HepG2 (cell line): ENCODE data around the gene DMXL1. TPM values are rescaled to one million over a fixed set of nuclear protein-coding genes. Genes with fewer than 3 reads are reported as not detected.
A peak's percentile ranks its signal among the peaks of the same experiment; 100 is the strongest.

ENCODE experiments used
- CBX1 ChIP-seq: IDR thresholded peaks from one replicate; pipeline ENCODE4 v1.6.1; 2016; ENCODE audit warnings: antibody characterized with exemption, low read depth
- ERF ChIP-seq: IDR thresholded peaks from 2 replicates; pipeline ENCODE4 v1.6.1; 2018; ENCODE audit warnings: missing biosample characterization, missing genetic modification reagents
- HNF4G ChIP-seq, 2 experiments: sonication (generic) in 1 of 2; formaldehyde crosslinking in 1 of 2; IDR thresholded peaks; 2 replicates each; pipeline versions ENCODE4 v1.4.0 to v1.6.1; 2011 to 2020; ENCODE audit warnings: borderline replicate concordance in 2 of 2, low read depth in 2 of 2, mild to moderate bottlenecking in 2 of 2, low read length in 1 of 2, missing genetic modification reagents in 1 of 2, moderate library complexity in 1 of 2
- MZF1 ChIP-seq: sonication (generic); formaldehyde crosslinking; IDR thresholded peaks from 2 replicates; pipeline ENCODE4 v1.8.1; 2023; ENCODE audit warnings: mild to moderate bottlenecking, missing genetic modification reagents, borderline replicate concordance
- PHF8 ChIP-seq: sonication (generic); formaldehyde crosslinking; IDR thresholded peaks from 2 replicates; pipeline ENCODE4 v1.5.0; 2020; ENCODE audit warnings: missing genetic modification reagents
- RAD51 ChIP-seq: fragments of 450-650 bp; IDR thresholded peaks from 2 replicates; pipeline ENCODE4 v1.6.1; 2016; ENCODE audit warnings: borderline replicate concordance
- RFXANK ChIP-seq: IDR thresholded peaks from 2 replicates; pipeline ENCODE4 v1.6.1; 2016
- SALL2 ChIP-seq: sonication (generic); formaldehyde crosslinking; IDR thresholded peaks from 2 replicates; pipeline ENCODE4 v1.8.1; 2023; ENCODE audit warnings: mild to moderate bottlenecking, missing genetic modification reagents, inconsistent platforms
- TRIM24 ChIP-seq: sonication (generic); formaldehyde crosslinking; IDR thresholded peaks from 2 replicates; pipeline ENCODE4 v1.8.0; 2022; ENCODE audit warnings: mild to moderate bottlenecking, missing genetic modification reagents
- YEATS4 ChIP-seq: sonication (generic); formaldehyde crosslinking; IDR thresholded peaks from 2 replicates; pipeline ENCODE4 v1.4.0; 2020; ENCODE audit warnings: missing genetic modification reagents, borderline replicate concordance
- ZNF251 ChIP-seq: sonication (generic); formaldehyde crosslinking; IDR thresholded peaks from 2 replicates; pipeline ENCODE4 v1.9.0; 2021; ENCODE audit warnings: mild to moderate bottlenecking, missing genetic modification reagents
- ZNF652 ChIP-seq: IDR thresholded peaks from 2 replicates; pipeline ENCODE4 v1.6.1; 2016; ENCODE audit warnings: low read depth, borderline replicate concordance
- ZNF766 ChIP-seq: sonication (generic); formaldehyde crosslinking; IDR thresholded peaks from 2 replicates; pipeline ENCODE4 v1.5.0; 2020; ENCODE audit warnings: missing genetic modification reagents, borderline replicate concordance
- ZSCAN12 ChIP-seq: sonication (generic); formaldehyde crosslinking; IDR thresholded peaks from 2 replicates; pipeline ENCODE4 v1.9.0; 2021; ENCODE audit warnings: mild to moderate bottlenecking, missing genetic modification reagents
- ZSCAN29 ChIP-seq: sonication (generic); formaldehyde crosslinking; conservative IDR thresholded peaks from 2 replicates; pipeline ENCODE4 v1.4.0; 2020; ENCODE audit warnings: mild to moderate bottlenecking, missing genetic modification reagents
- polyA plus RNA-seq, 8 experiments: library from polyadenylated mRNA; depleted of rRNA in 3 of 8; stranded (reverse) in 7 of 8; unstranded in 1 of 8; fragments of >200 nt; fragmentation: Illumina TruSeq in 4 of 8; extraction: Trizol in 4 of 8; gene quantifications; 2 replicates each; pipeline versions ENCODE4 v1.2.1 to v1.2.3, GENCODE V29; 2011 to 2016; ENCODE audit warnings: low read depth in 4 of 8, missing spikeins in 1 of 8, mixed read lengths in 1 of 8; ENCODE audit not compliant: insufficient read depth in 1 of 8
- total RNA-seq, 5 experiments: library from RNA; depleted of rRNA; stranded (reverse); fragments of >200 nt; fragmentation: Illumina TruSeq; extraction: Trizol; gene quantifications; 2 replicates each; pipeline ENCODE4 v1.2.3, GENCODE V29; 2016; ENCODE audit warnings: low read depth in 1 of 5
- TF ChIP-seq, protein P1 (sequence below): sonication (generic); formaldehyde crosslinking; IDR thresholded peaks from 2 replicates; pipeline ENCODE4 v1.8.1; 2023; ENCODE audit warnings: mild to moderate bottlenecking, missing genetic modification reagents
- TF ChIP-seq, protein P2 (sequence below): sonication (generic); formaldehyde crosslinking; IDR thresholded peaks from 2 replicates; pipeline ENCODE4 v1.5.0; 2020; ENCODE audit warnings: mild to moderate bottlenecking, missing genetic modification reagents
- TF ChIP-seq, protein P3 (sequence below): sonication (generic); formaldehyde crosslinking; IDR thresholded peaks from 2 replicates; pipeline ENCODE4 v1.5.0; 2020; ENCODE audit warnings: missing genetic modification reagents
- TF ChIP-seq, protein P4 (sequence below): IDR thresholded peaks from 2 replicates; pipeline ENCODE4 v1.6.1; 2012; ENCODE audit warnings: low read length, improper control_type of control experiment

Gene DMXL1
- total and polyA plus RNA-seq, 2 of the 13 experiments (the other 11 are each of a cell fraction or from before 2014, with no cell fraction given), result 6.9 to 18.6 TPM

DNA sequence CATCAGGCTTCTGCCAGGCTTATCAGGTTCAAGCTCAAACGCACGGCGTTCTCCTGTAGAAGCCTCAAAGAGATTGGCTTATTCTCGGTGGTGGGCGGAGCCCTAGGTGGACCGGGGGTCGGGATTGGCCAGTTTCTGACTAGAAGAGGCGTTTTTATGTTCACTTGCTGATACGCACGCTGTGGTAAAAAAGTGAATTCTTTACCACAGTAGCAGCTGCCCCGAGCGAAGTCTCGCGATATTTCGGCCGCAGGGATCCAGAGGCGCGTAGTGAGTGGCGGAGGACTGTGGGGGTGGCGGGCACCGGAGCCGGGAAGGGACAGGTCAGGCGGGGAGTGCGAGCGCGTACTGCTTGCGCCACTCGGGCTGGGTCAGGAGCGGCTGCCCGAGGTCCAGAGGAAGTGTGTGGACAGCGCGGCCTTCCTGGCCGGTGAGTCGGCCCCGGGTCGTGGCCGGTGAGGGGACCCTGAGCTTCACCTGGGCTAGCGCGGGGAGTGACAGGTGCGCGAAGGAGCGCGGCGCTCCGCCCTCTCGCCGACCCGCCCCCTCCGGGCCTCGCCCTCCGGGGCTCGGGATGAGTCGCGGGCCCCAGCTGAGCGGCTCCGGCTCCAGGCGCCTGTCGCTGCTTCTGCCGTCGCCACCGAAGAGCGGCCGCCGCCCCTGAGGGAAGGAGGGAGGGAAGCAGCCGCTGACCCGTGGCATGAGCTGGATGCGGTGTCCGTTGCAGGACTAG, at the start of gene DMXL1 (continued):
- TF ChIP-seq, protein P1, sequence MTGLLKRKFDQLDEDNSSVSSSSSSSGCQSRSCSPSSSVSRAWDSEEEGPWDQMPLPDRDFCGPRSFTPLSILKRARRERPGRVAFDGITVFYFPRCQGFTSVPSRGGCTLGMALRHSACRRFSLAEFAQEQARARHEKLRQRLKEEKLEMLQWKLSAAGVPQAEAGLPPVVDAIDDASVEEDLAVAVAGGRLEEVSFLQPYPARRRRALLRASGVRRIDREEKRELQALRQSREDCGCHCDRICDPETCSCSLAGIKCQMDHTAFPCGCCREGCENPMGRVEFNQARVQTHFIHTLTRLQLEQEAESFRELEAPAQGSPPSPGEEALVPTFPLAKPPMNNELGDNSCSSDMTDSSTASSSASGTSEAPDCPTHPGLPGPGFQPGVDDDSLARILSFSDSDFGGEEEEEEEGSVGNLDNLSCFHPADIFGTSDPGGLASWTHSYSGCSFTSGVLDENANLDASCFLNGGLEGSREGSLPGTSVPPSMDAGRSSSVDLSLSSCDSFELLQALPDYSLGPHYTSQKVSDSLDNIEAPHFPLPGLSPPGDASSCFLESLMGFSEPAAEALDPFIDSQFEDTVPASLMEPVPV (CRISPR knock-in tag), result 0 out of 2 replicates have a peak, but pooled peaks have one; percentile 75
- 0 out of 2 replicates have a peak, but pooled peaks have one; percentile 13 for TF ChIP-seq HNF4G (IDR thresholded peaks at IDR 0.05; ENCODE audit: borderline replicate concordance, low read depth, low read length)
- no peak; the same call in 1 of the 2 replicates for TF ChIP-seq HNF4G (CRISPR knock-in tag; IDR thresholded peaks at IDR 0.05; ENCODE audit: borderline replicate concordance, low read depth)
- TF ChIP-seq CBX1, result no peak
- TF ChIP-seq MZF1 (CRISPR knock-in tag), result no peak
- TF ChIP-seq ERF (CRISPR knock-in tag), result peak; percentile 56; the same call in 1 of the 2 replicates
- no peak for TF ChIP-seq RFXANK
- TF ChIP-seq ZNF251 (CRISPR knock-in tag), result no peak
- peak; percentile 73 for TF ChIP-seq PHF8 (CRISPR knock-in tag)
- TF ChIP-seq SALL2 (CRISPR knock-in tag), result peak; percentile 48; the same call in 1 of the 2 replicates
- TF ChIP-seq, protein P2, sequence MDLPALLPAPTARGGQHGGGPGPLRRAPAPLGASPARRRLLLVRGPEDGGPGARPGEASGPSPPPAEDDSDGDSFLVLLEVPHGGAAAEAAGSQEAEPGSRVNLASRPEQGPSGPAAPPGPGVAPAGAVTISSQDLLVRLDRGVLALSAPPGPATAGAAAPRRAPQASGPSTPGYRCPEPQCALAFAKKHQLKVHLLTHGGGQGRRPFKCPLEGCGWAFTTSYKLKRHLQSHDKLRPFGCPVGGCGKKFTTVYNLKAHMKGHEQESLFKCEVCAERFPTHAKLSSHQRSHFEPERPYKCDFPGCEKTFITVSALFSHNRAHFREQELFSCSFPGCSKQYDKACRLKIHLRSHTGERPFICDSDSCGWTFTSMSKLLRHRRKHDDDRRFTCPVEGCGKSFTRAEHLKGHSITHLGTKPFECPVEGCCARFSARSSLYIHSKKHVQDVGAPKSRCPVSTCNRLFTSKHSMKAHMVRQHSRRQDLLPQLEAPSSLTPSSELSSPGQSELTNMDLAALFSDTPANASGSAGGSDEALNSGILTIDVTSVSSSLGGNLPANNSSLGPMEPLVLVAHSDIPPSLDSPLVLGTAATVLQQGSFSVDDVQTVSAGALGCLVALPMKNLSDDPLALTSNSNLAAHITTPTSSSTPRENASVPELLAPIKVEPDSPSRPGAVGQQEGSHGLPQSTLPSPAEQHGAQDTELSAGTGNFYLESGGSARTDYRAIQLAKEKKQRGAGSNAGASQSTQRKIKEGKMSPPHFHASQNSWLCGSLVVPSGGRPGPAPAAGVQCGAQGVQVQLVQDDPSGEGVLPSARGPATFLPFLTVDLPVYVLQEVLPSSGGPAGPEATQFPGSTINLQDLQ (CRISPR knock-in tag), result no peak; the same call in 1 of the 2 replicates
- TF ChIP-seq ZSCAN29 (CRISPR knock-in tag), result peak; percentile 53
- TF ChIP-seq ZNF766 (CRISPR knock-in tag), result no peak
- TF ChIP-seq YEATS4, result peak; percentile 57; the same call in 1 of the 2 replicates
- peak; percentile 31; the same call in 1 of the 2 replicates for TF ChIP-seq ZSCAN12 (CRISPR knock-in tag)
- no peak for TF ChIP-seq ZNF652 (CRISPR knock-in tag)
- TF ChIP-seq TRIM24 (CRISPR knock-in tag), result no peak
- TF ChIP-seq, protein P3, sequence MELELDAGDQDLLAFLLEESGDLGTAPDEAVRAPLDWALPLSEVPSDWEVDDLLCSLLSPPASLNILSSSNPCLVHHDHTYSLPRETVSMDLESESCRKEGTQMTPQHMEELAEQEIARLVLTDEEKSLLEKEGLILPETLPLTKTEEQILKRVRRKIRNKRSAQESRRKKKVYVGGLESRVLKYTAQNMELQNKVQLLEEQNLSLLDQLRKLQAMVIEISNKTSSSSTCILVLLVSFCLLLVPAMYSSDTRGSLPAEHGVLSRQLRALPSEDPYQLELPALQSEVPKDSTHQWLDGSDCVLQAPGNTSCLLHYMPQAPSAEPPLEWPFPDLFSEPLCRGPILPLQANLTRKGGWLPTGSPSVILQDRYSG, result no peak; the same call in 1 of the 2 replicates
- TF ChIP-seq RAD51, result no peak
- TF ChIP-seq, protein P4, sequence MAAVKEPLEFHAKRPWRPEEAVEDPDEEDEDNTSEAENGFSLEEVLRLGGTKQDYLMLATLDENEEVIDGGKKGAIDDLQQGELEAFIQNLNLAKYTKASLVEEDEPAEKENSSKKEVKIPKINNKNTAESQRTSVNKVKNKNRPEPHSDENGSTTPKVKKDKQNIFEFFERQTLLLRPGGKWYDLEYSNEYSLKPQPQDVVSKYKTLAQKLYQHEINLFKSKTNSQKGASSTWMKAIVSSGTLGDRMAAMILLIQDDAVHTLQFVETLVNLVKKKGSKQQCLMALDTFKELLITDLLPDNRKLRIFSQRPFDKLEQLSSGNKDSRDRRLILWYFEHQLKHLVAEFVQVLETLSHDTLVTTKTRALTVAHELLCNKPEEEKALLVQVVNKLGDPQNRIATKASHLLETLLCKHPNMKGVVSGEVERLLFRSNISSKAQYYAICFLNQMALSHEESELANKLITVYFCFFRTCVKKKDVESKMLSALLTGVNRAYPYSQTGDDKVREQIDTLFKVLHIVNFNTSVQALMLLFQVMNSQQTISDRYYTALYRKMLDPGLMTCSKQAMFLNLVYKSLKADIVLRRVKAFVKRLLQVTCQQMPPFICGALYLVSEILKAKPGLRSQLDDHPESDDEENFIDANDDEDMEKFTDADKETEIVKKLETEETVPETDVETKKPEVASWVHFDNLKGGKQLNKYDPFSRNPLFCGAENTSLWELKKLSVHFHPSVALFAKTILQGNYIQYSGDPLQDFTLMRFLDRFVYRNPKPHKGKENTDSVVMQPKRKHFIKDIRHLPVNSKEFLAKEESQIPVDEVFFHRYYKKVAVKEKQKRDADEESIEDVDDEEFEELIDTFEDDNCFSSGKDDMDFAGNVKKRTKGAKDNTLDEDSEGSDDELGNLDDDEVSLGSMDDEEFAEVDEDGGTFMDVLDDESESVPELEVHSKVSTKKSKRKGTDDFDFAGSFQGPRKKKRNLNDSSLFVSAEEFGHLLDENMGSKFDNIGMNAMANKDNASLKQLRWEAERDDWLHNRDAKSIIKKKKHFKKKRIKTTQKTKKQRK, result no peak
